ENCODE results near the gene TMEM198. TPM values are rescaled to one million over a fixed set of nuclear protein-coding genes. Genes with fewer than 3 reads are reported as not detected.

TMEM198 gene
- total and polyA plus RNA-seq, 4 donors, result 0.74 to 1.9 (median 1.5) TPM

DNA sequence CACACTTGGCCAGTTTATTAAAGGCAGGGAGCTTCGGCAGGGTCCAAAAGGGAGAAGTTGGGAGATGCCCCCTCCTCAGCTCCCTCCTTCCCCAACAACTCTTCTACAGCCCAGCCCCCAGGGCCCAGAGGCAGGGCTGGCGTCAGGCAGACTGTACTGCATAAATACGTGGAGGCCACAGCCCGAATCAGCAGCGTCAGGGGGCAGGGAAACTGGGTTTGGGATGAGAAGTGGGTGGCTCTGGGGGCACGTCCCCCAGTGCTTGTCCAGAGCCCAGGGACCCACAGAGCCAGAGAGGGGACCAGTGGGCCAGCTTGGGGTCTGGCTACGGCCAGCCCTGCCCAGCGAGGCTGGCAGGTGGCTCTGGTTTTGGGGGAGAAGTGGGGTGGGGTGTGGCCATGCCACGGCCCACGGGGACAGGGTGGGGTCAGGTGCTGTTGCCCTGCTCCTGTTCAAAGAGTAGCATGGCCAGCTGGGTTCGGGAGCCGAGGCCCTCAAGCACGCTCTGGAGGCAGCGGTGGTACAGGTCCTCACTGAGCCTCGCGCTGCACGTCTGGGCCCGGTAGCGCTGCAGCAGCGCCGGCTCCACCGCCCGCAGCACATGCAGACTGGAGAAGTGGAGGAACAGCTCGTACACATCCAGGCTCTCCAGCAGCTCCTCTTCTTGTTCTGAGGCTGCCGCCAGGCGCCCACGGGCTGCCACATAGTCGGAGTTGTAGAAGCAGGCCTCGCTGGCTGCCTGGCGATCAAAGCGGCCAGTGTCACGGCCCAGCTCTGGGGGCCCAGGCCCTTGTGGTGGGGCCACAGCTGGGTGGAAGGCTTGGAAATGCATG, 4.7 kb upstream of the TMEM198 start:
- no peak for DNase-seq (ENCODE audit: low spot score)
- Histone ChIP-seq H3K36me3 (ENCODE audit: control insufficient read depth in 4 of 4, insufficient read depth in 3 of 4, low read depth in 1 of 4, low read length in 3 of 4) (peaks cover 4 to 24% (median 11%) of the 10 kb centered on the region in 4 donors), H3K4me1 (ENCODE audit: control insufficient read depth in 4 of 4, insufficient read depth in 4 of 4, low read length in 3 of 4) (peaks cover 9 to 19% (median 14%) of the 10 kb centered on the region in 4 donors), H3K27ac (ENCODE audit: low read depth in 1 of 2, low read length in 2 of 2) (no peak overlapping the region), H3K27me3 (ENCODE audit: control insufficient read depth in 4 of 4, insufficient read depth in 4 of 4, low read length in 3 of 4) (no peaks in the 10 kb centered on the region), H3K9me3 (ENCODE audit: control insufficient read depth in 4 of 4, low read length in 3 of 4) (no peaks in the 10 kb centered on the region), H3K4me3 (ENCODE audit: low read depth in 1 of 3, low read length in 3 of 3) (no peak overlapping the region), H3K9ac (ENCODE audit: low read depth in 1 of 2, low read length in 2 of 2) (no peak overlapping the region)
- TF ChIP-seq NR2F2 (IDR thresholded peaks at IDR 0.05) (no peak), HNF4A (conservative IDR thresholded peaks at IDR 0.05) (no peak)
- TF ChIP-seq, protein P1, sequence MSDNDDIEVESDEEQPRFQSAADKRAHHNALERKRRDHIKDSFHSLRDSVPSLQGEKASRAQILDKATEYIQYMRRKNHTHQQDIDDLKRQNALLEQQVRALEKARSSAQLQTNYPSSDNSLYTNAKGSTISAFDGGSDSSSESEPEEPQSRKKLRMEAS (IDR thresholded peaks at IDR 0.05), result no peak
- 94% methylated on average over 32 of the region's 32 CpGs for WGBS

GRCh38 chr2:219539926-219540678, 3.7 kb upstream of the TMEM198 start:
- Histone ChIP-seq H3K9me3 (ENCODE audit: control insufficient read depth in 4 of 4, low read length in 3 of 4) (no peaks in the 10 kb centered on the region), H3K27ac (ENCODE audit: low read depth in 1 of 2, low read length in 2 of 2) (no peak overlapping the region), H3K4me1 (ENCODE audit: control insufficient read depth in 4 of 4, insufficient read depth in 4 of 4, low read length in 3 of 4) (peaks cover 14 to 25% (median 19%) of the 10 kb centered on the region in 4 donors), H3K27me3 (ENCODE audit: control insufficient read depth in 4 of 4, insufficient read depth in 4 of 4, low read length in 3 of 4) (no peaks in the 10 kb centered on the region), H3K9ac (ENCODE audit: low read depth in 1 of 2, low read length in 2 of 2) (no peak overlapping the region), H3K36me3 (ENCODE audit: control insufficient read depth in 4 of 4, insufficient read depth in 3 of 4, low read depth in 1 of 4, low read length in 3 of 4) (peaks cover 4 to 24% (median 11%) of the 10 kb centered on the region in 4 donors), H3K4me3 (ENCODE audit: low read depth in 1 of 3, low read length in 3 of 3) (no peak overlapping the region)
- TF ChIP-seq REST (IDR thresholded peaks at IDR 0.05), result no peak
- no peak for TF ChIP-seq FOXA2 (IDR thresholded peaks at IDR 0.05)
- TF ChIP-seq FOXA1 (IDR thresholded peaks at IDR 0.05), result no peak
- TF ChIP-seq RXRA (IDR thresholded peaks at IDR 0.05), result no peak
- TF ChIP-seq, protein P2, sequence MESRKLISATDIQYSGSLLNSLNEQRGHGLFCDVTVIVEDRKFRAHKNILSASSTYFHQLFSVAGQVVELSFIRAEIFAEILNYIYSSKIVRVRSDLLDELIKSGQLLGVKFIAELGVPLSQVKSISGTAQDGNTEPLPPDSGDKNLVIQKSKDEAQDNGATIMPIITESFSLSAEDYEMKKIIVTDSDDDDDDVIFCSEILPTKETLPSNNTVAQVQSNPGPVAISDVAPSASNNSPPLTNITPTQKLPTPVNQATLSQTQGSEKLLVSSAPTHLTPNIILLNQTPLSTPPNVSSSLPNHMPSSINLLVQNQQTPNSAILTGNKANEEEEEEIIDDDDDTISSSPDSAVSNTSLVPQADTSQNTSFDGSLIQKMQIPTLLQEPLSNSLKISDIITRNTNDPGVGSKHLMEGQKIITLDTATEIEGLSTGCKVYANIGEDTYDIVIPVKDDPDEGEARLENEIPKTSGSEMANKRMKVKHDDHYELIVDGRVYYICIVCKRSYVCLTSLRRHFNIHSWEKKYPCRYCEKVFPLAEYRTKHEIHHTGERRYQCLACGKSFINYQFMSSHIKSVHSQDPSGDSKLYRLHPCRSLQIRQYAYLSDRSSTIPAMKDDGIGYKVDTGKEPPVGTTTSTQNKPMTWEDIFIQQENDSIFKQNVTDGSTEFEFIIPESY (IDR thresholded peaks at IDR 0.05), result no peak
- no peak for TF ChIP-seq GABPA (IDR thresholded peaks at IDR 0.05 in 1 of 2, conservative IDR thresholded peaks at IDR 0.05 in 1 of 2)
- TF ChIP-seq NR2F2 (IDR thresholded peaks at IDR 0.05), result no peak
- no peak for TF ChIP-seq JUND (IDR thresholded peaks at IDR 0.05)
- TF ChIP-seq HNF4A (conservative IDR thresholded peaks at IDR 0.05), result no peak
- TF ChIP-seq YY1 (IDR thresholded peaks at IDR 0.05), result no peak
- TF ChIP-seq EGR1 (IDR thresholded peaks at IDR 0.05; ENCODE audit: low read depth in 2 of 2), result no peak
- no peak for TF ChIP-seq ATF3 (IDR thresholded peaks at IDR 0.05)
- no peak for TF ChIP-seq RAD21 (IDR thresholded peaks at IDR 0.05)
- no peak for TF ChIP-seq CTCF (IDR thresholded peaks at IDR 0.05; ENCODE audit: low read depth, low read length, missing input control)
- no peak for TF ChIP-seq HNF4G (IDR thresholded peaks at IDR 0.05)
- TF ChIP-seq TAF1 (conservative IDR thresholded peaks at IDR 0.05), result no peak
- TF ChIP-seq, protein P1 (IDR thresholded peaks at IDR 0.05), result no peak
- TF ChIP-seq SP1 (IDR thresholded peaks at IDR 0.05), result no peak
- WGBS, result 94% methylated on average over 46 of the region's 46 CpGs
- no peak for DNase-seq (ENCODE audit: low spot score)
